AG09319 (cell line): ENCODE measurements around the gene PEX11A.

Source experiments
- DNase-seq: peaks from one replicate; pipeline ENCODE4 v3.0.0-alpha.2; 2010; ENCODE audit warnings: low read depth; ENCODE audit errors: extremely low read depth
- CTCF ChIP-seq: IDR thresholded peaks from 2 replicates; pipeline ENCODE4 v1.5.1; 2011; ENCODE audit warnings: low read depth, mild to moderate bottlenecking, inconsistent platforms, low read length, moderate library complexity

The PEX11A gene

GRCh38 chr15:89641053-89641452 is 49.5 kb downstream of the PEX11A start:
- DNase-seq, result no peak
- no peak for TF ChIP-seq CTCF

- no peak for DNase-seq
- TF ChIP-seq CTCF, result no peak
These were observed 50.3 kb downstream of the PEX11A start for GRCh38 chr15:89640245-89640644.

- no peak for DNase-seq
- no peak for TF ChIP-seq CTCF
These were observed 57.0 kb downstream of the PEX11A start for GRCh38 chr15:89633585-89633984.

GRCh38 chr15:89632563-89633430 is 57.8 kb downstream of the PEX11A start:
- no peak for TF ChIP-seq CTCF
- DNase-seq, result no peak

- TF ChIP-seq CTCF, result no peak
- no peak for DNase-seq
These were observed 58.7 kb downstream of the PEX11A start for GRCh38 chr15:89631902-89632264.
